Endothelial cell (in vitro differentiated cells): ENCODE results near the gene IYD. TPM values are rescaled to one million over a fixed set of nuclear protein-coding genes. Genes with fewer than 3 reads are reported as not detected.

Experiments
- DNase-seq: peaks from one replicate; pipeline ENCODE4 v3.0.0; 2021; ENCODE audit warnings: low spot score
- H3K27ac Mint-ChIP-seq: one replicate; pipeline ENCODE4 v1.8.0; 2021; ENCODE audit warnings: mixed read lengths, inconsistent platforms; ENCODE audit not compliant: unreplicated experiment
- H3K27me3 Mint-ChIP-seq: one replicate; pipeline ENCODE4 v1.8.0; 2021; ENCODE audit warnings: mild to moderate bottlenecking, moderate library complexity, mixed read lengths, inconsistent platforms; ENCODE audit not compliant: unreplicated experiment
- H3K36me3 Mint-ChIP-seq: one replicate; pipeline ENCODE4 v1.8.0; 2021; ENCODE audit warnings: mild to moderate bottlenecking, low read depth, mixed read lengths, inconsistent platforms; ENCODE audit not compliant: unreplicated experiment
- H3K4me1 Mint-ChIP-seq: one replicate; pipeline ENCODE4 v1.8.0; 2021; ENCODE audit warnings: mild to moderate bottlenecking, mixed read lengths, inconsistent platforms; ENCODE audit not compliant: unreplicated experiment
- H3K4me3 Mint-ChIP-seq: one replicate; pipeline ENCODE4 v1.8.0; 2021; ENCODE audit warnings: mild to moderate bottlenecking, mixed read lengths, inconsistent platforms; ENCODE audit not compliant: unreplicated experiment
- H3K9me3 Mint-ChIP-seq: one replicate; pipeline ENCODE4 v1.8.0; 2021; ENCODE audit warnings: mixed read lengths, inconsistent platforms; ENCODE audit not compliant: unreplicated experiment
- CTCF ChIP-seq: fragments of 200-600 bp; sonication (generic); IDR thresholded peaks from one replicate; pipeline ENCODE4 v1.5.0; 2021; ENCODE audit warnings: antibody characterized with exemption; ENCODE audit not compliant: unreplicated experiment
- total RNA-seq: library from RNA; stranded (reverse); fragmentation: NEBNext Ultra II Directional; extraction: Animal tissue kit (Norgen Biotek cat#: 25700); gene quantifications from one replicate; pipeline ENCODE4 v1.2.1, GENCODE V29; 2021; ENCODE audit not compliant: unreplicated experiment

IYD gene
- total RNA-seq, 1 donor from 2014 or later: not detected

- Mint-ChIP-seq H3K4me3 (no peak overlapping the region), H3K4me1 (peaks cover 12% of the 10 kb centered on the region)
- TF ChIP-seq CTCF: no peak
These were observed 38.1 kb downstream of the IYD start for GRCh38 chr6:150406948-150407347.

GRCh38 chr6:150408842-150409241 is 40.0 kb downstream of the IYD start:
- peaks cover 12% of the 10 kb centered on the region for H3K4me1 Mint-ChIP-seq
- TF ChIP-seq CTCF: no peak
- no peaks in the 10 kb centered on the region for H3K27me3 Mint-ChIP-seq

More at GRCh38 chr6:150406948-150407347, 38.1 kb downstream of the IYD start:
- Mint-ChIP-seq H3K27me3 (no peaks in the 10 kb centered on the region), H3K9me3 (no peaks in the 10 kb centered on the region), H3K27ac (no peak overlapping the region), H3K36me3 (no peaks in the 10 kb centered on the region)
- no peak for DNase-seq

GRCh38 chr6:150409576-150410066 is 40.8 kb downstream of the IYD start:
- Mint-ChIP-seq H3K4me1 (peaks cover 12% of the 10 kb centered on the region), H3K36me3 (no peaks in the 10 kb centered on the region), H3K9me3 (no peaks in the 10 kb centered on the region), H3K4me3 (no peak overlapping the region), H3K27me3 (no peaks in the 10 kb centered on the region), H3K27ac (no peak overlapping the region)
- no peak for DNase-seq
- TF ChIP-seq CTCF: no peak

More at GRCh38 chr6:150408842-150409241, 40.0 kb downstream of the IYD start:
- H3K9me3 Mint-ChIP-seq: no peaks in the 10 kb centered on the region
- H3K4me3 Mint-ChIP-seq: no peak overlapping the region
- no peak for DNase-seq
- H3K27ac Mint-ChIP-seq: no peak overlapping the region
- H3K36me3 Mint-ChIP-seq: no peaks in the 10 kb centered on the region

GRCh38 chr6:150410399-150410798 is 41.6 kb downstream of the IYD start:
- H3K9me3 Mint-ChIP-seq: no peaks in the 10 kb centered on the region
- TF ChIP-seq CTCF: no peak
- no peaks in the 10 kb centered on the region for H3K27me3 Mint-ChIP-seq
- peaks cover 12% of the 10 kb centered on the region for H3K4me1 Mint-ChIP-seq
- no peak overlapping the region for H3K27ac Mint-ChIP-seq
- no peak overlapping the region for H3K4me3 Mint-ChIP-seq
- DNase-seq: no peak
- H3K36me3 Mint-ChIP-seq: no peaks in the 10 kb centered on the region

GRCh38 chr6:150410906-150411305 is 42.1 kb downstream of the IYD start:
- no peak overlapping the region for H3K4me3 Mint-ChIP-seq
- H3K27ac Mint-ChIP-seq: no peak overlapping the region
- DNase-seq: no peak
- H3K27me3 Mint-ChIP-seq: no peaks in the 10 kb centered on the region
- H3K4me1 Mint-ChIP-seq: peaks cover 12% of the 10 kb centered on the region
- TF ChIP-seq CTCF: no peak
- no peaks in the 10 kb centered on the region for H3K9me3 Mint-ChIP-seq
- H3K36me3 Mint-ChIP-seq: no peaks in the 10 kb centered on the region
